ENCODE measurements around the gene PSD.

DNA sequence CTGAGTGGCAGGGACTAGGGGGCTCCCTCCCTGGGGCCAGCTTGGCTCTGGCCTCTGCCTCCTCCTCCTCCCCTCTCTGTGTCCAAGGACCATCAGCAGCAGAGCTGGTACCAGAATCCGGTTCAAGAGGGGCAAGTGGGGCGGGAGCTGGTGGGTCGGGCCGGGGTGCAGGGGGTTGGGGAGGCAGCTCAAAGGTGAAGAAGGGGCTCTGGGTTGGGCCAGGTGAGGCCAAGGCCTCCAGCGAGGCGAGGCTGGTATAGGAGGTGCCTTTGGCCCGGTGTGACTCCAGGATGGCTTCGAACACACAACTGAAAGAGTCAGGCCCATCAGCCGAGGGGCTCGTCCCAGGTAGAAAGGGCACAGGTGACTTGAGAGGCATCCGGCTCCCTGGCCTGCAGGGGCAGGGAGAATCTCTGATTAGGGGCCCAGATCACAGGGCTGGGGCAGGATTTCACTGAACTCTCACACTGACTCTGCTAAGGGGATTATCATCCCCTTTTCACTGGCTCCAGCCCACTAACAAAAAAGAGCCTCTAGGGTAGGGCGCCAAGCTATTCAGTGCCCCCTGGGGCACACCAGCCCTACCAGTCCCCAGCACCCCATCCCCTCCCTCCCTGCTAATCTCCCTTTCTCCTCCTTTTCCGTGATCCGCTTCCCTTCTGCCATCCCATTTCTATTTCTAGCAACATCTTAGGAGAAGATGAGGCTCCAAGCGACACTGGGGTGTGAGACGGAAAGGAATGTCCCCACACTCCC lies 4.6 kb downstream of the PSD start:
- TF ChIP-seq, protein P1, sequence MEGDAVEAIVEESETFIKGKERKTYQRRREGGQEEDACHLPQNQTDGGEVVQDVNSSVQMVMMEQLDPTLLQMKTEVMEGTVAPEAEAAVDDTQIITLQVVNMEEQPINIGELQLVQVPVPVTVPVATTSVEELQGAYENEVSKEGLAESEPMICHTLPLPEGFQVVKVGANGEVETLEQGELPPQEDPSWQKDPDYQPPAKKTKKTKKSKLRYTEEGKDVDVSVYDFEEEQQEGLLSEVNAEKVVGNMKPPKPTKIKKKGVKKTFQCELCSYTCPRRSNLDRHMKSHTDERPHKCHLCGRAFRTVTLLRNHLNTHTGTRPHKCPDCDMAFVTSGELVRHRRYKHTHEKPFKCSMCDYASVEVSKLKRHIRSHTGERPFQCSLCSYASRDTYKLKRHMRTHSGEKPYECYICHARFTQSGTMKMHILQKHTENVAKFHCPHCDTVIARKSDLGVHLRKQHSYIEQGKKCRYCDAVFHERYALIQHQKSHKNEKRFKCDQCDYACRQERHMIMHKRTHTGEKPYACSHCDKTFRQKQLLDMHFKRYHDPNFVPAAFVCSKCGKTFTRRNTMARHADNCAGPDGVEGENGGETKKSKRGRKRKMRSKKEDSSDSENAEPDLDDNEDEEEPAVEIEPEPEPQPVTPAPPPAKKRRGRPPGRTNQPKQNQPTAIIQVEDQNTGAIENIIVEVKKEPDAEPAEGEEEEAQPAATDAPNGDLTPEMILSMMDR (IDR thresholded peaks at IDR 0.05; ENCODE audit: poor library complexity, severe bottlenecking) = no peak
- TF ChIP-seq TAF1 (IDR thresholded peaks at IDR 0.05; ENCODE audit: low read depth) = no peak
- no peak for TF ChIP-seq POLR2AphosphoS5 (IDR thresholded peaks at IDR 0.05)
- no peak for TF ChIP-seq EZH2 (IDR thresholded peaks at IDR 0.05; ENCODE audit: borderline replicate concordance, insufficient read depth, low read length, poor library complexity, severe bottlenecking)
- TF ChIP-seq, protein P2, sequence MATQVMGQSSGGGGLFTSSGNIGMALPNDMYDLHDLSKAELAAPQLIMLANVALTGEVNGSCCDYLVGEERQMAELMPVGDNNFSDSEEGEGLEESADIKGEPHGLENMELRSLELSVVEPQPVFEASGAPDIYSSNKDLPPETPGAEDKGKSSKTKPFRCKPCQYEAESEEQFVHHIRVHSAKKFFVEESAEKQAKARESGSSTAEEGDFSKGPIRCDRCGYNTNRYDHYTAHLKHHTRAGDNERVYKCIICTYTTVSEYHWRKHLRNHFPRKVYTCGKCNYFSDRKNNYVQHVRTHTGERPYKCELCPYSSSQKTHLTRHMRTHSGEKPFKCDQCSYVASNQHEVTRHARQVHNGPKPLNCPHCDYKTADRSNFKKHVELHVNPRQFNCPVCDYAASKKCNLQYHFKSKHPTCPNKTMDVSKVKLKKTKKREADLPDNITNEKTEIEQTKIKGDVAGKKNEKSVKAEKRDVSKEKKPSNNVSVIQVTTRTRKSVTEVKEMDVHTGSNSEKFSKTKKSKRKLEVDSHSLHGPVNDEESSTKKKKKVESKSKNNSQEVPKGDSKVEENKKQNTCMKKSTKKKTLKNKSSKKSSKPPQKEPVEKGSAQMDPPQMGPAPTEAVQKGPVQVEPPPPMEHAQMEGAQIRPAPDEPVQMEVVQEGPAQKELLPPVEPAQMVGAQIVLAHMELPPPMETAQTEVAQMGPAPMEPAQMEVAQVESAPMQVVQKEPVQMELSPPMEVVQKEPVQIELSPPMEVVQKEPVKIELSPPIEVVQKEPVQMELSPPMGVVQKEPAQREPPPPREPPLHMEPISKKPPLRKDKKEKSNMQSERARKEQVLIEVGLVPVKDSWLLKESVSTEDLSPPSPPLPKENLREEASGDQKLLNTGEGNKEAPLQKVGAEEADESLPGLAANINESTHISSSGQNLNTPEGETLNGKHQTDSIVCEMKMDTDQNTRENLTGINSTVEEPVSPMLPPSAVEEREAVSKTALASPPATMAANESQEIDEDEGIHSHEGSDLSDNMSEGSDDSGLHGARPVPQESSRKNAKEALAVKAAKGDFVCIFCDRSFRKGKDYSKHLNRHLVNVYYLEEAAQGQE (IDR thresholded peaks at IDR 0.05; ENCODE audit: borderline replicate concordance) = no peak
- no peak for TF ChIP-seq EP300 (conservative IDR thresholded peaks at IDR 0.05; ENCODE audit: poor library complexity, severe bottlenecking)
- no peak for TF ChIP-seq MXI1 (conservative IDR thresholded peaks at IDR 0.05; ENCODE audit: poor library complexity, severe bottlenecking)
- TF ChIP-seq RAD21 (conservative IDR thresholded peaks at IDR 0.05) = no peak
